ENCODE results near the gene GPC6.

- no peak for TF ChIP-seq CTCF (IDR thresholded peaks at IDR 0.05)
- TF ChIP-seq EZH2 (IDR thresholded peaks at IDR 0.05; ENCODE audit: borderline replicate concordance, insufficient read depth, low read depth, low read length, poor library complexity, severe bottlenecking): no peak
Observed at GRCh38 chr13:93328943-93329342, 102.3 kb downstream of the GPC6 start.

All from B cell (primary cell).